Islet of Langerhans (tissue), 1 donor: ENCODE results near the gene LMBR1L.

ENCODE experiments used
- FAIRE-seq: peaks from one replicate; lab custom pipeline; 2011; peaks lifted over from hg19 to GRCh38; lab: Jason Lieb, UNC

The LMBR1L gene

DNA sequence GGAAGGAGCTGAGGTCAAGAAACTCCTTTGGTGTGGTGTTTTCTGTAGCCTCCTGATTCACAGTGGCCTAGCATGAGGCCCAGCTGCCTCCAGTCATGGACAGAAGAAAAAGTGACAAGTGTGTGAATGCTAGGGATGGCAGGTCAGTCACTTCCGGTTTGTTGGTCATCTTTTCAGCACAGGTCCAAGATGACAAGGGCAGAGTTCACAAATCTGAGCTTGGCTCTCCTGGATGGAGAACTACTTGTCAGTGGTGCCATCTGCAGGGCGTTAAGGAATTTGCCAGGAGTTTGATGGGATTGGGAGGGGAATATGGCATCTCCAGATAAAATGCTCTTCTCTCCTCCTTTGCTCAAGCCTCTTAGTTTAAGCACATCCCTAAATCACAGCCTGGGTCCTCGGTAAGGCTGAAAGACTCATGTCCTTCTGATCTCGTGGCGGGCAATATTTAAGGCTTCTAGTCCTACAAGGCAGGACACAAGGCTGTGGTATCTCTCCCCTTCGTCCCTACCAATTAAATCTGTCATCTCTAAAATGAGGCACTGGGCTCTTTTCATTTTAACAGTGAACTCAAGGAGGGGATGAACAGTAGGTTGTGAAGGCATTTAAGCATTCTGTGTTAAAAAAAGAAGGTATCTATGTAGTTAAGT, 10.5 kb upstream of the LMBR1L start:
- peak; percentile 38 for FAIRE-seq

DNA sequence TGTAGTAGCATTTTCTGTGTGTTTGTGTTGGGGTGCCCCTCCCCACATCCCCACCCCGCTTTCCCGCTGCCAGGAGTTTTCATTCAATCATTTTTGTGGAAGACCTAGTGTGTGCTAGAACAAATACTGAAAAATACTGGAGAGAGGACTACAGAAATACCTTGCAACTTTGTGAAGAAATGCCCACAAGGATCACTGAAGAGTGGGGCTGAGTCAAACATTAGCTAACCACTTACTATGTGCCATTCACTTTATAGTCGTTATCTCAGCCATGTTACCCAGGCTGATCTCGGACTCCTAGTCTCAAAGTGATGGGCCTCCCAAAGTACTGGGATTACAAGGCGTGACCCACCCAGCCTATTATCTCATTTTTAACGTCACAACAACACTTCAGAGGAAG, 559 bp upstream of the LMBR1L start:
- FAIRE-seq = no peak

DNA sequence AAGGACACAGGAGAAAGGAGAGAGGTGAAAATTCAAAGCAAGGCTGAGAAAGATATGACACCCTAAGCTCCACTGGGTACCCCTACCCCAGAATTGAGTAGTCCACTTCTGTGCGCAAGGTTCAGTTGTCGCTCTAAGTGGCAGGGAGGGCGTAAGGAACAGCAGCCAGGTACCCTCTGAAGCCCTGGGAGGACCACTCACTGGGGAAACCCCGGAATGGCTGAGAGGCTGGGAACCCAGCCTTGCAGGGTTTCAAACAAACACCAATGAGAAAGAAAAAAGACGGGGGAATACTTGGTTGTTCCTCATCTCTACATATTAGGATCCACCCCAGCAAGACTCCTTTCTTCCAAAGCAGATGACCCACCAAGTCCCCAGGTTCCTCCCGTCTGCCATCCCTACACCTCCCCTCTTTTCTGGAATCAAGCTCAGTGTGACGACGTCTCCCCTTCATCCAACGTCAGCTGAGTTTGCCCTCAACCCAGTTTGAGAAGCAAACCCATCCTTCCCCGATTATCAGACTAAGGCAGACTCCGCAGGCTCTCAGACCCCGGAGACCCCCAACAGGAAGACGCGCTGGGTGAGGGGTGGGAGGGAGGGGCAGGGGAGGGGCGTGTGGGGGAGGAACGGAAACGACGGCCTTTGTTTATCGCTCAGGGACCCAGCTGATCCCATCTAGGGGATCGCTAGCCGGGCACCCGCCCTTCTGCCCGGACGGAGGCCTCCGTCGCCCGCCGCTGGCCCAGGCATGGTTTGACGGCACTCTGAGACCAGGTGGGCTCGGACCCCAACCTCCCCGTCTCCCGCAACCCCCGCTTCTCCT, 795 bp downstream of the LMBR1L start:
- no peak for FAIRE-seq

DNA sequence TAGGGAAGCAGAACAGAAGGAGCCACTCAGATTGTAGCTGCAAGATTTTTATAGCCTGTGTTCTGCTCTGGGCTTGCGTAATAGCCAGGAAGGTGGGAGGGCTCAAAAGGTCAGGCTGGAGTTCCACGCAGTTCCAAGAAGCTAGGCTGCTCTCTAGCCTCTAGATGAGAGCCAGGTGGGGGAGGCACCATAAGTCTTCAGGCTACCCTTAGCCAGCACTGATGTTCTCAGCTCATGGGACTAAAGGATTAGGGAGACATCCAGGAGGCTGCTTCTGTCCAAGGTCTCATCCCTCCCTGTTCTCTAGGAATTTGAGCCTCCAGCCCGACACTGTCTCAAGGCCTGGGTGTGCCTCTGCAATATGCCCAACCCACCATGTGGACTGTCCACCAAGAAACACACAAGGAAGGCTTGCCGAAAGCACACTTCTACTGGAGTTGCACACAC, 1.7 kb downstream of the LMBR1L start:
- FAIRE-seq = no peak

DNA sequence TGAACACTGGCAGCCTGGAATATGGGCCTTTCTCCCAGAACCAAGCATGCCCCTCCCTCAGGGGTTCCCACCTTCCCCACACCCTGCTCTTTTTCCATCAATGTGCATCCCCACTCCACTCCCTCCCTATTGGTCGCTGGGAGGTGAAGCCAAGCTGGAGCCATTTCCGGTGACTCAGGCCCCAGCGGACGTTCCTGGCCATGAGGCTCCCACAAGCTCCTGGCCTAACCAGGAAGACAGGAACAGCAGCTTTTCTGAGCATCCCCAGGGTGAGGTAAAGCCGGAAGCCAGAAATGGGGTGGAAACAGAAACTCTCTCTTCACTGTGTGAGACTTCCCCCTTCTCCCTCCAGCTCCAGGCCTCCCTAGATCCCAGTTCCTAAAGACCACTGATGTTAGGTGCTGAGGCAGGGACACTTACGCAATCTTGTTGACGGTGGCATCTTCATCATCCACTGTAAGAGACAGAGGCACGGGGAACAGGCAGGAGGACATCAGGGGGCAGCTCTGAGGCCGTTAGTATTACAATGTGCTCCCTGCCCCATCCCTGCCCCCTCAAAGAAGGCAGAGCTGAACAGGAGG, 5.1 kb downstream of the LMBR1L start:
- no peak for FAIRE-seq

DNA sequence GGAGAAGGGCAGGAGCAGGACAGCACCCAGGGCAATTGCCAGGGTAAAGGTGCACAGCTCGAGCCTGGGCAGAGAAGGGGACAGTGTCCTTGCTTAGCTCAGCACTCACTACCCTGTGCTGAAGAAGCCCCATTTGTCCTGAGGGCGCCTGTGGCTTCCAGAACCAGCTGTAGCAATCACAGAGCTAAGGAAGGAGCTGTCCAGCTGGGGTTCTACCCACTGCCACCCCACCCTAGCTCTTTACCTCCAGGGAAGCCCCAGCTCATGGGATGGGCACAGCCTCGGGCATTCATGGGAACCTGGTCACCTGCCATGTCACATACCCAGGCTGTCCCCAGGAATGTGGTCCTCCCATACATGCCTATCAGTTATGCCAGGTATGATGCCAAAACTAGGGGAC, 5.8 kb downstream of the LMBR1L start:
- FAIRE-seq = no peak

DNA sequence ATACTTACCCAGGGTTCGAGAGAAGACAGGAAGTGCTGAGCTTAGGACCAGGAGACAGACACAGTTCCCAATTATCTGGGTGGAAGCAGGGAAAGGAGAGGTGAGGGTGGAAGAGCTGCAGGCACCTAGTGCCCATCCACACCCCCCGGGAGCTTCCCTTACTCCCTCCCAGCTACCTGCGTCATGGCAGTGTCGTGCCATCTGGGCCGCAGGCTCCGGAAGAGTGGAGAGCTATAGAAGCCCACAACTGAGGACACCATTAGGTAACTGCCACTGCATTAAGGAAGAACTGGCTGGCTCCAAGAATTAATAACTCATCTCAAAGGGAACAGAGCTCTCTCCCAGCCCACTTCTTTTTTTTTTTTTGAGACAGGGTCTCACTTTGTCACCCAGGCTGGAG, 10.3 kb downstream of the LMBR1L start:
- no peak for FAIRE-seq

DNA sequence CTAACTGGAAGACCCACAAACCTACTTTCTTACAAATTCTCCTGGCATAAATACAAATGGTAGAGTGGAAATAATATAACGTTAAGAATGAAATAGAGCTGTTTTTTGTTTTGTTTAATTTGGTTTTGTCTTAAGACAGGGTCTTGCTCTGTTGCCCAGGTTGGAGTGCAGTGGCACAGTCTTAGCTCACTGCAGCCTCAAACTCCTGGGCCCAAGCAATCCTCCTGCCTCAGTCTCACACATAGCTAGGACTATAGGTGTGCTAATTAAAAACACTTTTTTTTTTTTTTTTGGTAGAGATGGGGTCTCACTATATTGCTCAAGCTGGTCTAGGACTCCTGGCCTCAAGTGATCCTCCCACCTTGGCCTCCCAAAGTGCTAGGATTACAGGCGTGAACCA, 11.9 kb downstream of the LMBR1L start:
- no peak for FAIRE-seq

DNA sequence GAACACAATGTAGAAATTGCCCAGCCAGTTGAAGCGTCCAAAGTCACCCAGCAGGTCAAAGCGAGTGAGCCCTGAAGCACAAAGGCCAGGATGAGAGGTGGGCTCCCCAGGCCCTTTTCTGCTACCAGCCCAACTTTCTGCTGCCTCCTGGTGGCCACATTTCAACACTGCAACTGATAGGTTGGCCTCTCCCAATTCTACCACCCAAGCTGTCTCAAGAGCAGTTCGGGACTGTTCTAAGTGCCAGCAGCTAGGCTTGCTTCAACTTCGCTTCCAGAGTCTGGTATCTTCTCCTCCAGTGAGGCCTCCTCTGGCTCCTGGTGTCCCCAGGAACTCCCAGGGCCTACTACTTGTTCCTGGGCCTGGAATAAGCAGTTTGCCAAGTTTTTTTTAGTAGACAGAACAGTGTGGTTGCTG, 12.6 kb downstream of the LMBR1L start:
- no peak for FAIRE-seq

DNA sequence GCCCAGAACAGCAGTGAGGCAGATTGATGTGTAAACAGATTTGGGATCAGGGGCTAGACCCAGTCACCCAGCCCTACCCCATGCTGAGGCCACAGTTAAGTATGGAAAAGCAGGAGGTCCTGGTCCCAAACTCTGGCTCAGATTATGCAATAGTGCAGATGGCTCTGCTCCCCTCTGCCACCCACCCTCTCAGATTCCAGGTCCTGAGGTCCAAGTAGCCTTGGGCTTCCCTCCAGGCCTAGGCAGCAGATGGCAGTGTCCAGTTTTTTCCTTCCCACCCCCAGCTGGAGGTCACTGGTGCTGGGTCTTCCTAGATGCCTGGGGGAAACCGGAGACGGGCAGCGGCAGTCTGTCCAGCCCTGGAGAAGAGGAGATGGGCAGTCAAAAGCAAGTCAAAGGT, 13.3 kb downstream of the LMBR1L start:
- FAIRE-seq = no peak

DNA sequence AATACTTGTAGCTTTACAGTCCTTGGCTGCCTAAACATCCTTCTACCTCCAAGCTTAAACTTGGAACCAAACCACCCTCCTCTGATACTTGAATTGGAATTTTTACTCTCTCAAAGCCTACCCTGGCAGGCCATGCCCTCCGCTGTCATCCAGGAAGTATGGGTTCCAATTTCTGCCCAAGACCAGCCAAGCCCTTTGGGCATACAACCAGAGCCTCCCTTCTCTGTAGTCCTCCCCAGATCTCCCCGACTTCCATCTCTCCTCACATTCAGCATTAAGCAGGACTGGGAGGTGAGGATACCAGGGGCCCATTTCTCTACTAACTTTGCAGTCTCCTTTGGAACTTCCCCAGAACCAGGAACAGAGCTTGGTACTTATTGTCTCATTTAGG, 15.7 kb downstream of the LMBR1L start:
- no peak for FAIRE-seq

DNA sequence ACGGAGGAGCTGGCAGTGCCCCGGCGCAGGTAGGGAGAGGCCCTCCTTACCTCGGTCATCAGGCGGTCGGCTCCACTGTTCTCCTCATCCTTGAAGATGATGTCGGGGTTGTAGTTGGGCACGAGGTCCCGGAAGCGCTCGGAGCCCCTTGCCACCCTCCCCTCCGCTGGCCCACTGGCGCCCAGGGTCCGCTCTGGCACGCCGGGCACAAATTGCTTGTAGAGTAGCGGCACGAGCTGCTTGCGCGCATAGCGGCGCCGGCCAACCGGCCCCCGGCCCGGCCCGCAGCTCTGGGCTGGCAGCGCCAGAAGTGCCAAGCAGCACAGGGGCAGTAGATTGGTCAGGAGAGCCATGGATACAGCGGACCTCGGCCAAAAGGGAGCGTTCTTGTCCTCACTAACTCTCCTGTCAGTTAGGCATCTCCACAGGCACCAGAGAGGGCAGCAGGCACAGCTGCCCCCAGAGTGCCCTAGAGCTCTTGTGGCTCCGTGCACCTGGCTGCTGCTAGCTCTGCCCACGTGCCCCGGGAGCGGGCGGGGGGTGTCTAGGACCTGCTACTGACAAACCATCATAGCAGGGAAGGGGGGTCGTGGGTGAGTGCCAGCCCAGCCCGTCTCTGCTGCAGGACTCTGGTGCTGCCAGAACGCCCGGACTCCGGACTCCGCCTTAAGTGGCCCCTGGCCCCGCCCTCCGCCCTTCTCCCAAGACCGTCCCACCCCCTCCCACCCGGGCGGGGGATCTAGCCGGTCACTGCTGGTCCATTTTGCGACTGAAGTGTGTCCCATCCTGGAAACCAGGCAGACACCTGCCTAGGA, 16.3 kb downstream of the LMBR1L start, which contains the start of gene DHH:
Gene DHH, minus strand, starts transcription at position 642 of the 815 bp plus-strand sequence. Its CDS starts 289 bp downstream, at position 353.
- no peak for FAIRE-seq

DNA sequence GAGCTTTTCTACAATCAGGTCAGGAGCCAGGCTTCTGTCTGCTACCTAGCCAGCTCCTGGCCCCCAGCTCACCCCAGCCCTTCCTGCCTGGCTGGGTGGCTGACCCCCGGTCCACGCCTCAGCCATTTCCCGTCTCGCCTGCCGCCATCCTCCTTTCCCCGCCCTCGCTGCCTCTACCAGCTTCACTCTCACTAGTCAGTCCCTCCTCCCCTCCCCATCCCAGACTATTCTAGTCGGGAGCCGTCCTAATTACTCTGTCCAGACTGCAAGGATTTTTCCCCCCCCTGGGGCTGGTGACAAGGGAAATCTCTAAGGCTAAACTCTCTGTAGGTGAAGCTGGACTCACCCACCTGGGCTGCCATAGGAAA, 16.9 kb downstream of the LMBR1L start:
- no peak for FAIRE-seq

DNA sequence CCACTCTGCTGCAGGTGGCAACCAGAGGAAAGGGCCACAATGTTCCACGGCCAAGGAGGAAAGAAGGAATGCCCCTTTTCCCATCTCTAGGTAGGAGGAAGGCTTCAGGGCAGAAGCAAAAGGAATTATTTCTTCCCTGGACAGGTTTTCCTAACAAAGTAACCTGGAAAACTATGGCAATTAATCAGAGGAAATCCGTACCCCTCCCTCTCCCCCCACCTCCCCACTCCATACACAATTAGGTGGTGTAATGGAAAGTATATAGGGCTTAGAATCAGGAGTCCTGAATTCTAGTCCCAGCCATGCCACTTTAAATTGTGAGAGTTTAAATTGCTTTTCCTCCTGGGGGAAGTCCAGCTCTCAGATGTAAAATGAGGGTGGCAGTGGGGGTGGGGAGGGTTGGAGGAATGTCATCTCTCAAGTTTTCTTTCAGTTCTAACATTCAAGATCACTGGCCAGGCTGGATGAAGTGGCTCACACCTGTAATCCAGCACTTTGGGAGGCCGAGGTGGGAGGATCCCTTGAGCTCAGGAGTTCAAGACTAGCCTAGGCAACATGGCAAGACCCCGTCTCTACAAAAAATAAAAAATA, 17.7 kb downstream of the LMBR1L start:
- FAIRE-seq = no peak

DNA sequence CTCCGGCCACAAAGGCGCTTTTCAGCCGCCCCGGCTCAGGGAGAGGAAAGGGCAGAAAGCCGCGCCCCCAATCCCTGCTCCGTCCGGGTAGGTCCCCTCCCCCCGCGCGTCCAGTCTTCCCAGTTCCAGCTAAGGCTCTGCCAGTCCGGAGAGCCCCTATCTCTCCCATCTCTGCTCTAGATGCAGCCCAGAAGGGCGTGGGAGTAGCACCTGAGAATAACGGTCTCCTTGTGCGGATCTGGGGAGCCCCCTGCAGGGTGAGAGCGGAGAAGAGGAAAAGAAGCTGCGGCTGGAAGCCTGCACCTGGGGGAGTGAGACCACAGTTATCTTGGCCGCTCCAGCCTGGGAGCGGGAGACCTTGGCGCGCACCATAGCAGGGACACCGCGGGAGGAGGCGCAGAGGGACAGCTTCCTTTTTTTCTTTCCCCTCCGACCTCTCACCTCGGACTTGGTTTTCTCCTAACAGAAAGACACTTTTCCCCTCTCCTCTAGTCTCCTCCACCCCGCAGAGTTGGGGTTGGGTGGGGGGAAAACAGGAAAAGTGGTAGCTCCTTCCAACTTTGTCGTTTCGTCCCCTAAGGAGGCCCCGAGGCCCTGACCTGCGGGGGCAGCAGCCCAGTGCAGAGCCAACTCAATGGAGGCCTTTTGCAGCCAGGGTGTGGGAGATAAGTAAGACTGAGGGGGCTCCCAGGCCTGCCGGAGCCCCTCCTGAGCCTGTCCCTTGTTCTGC, 18.4 kb downstream of the LMBR1L start:
- FAIRE-seq = no peak

DNA sequence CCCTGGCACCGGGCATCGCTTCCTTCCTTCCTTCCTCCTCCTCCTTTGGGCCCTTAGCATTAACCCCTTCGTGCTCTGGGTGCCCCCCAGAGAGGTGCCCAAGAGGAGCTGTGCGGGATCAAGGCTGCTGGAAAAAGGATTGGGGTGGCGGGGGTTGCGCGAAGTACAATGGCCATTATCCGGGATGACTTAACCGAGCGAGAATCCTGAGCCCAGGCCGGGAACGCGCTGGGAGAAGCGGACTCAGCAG, 18.9 kb downstream of the LMBR1L start:
- no peak for FAIRE-seq

DNA sequence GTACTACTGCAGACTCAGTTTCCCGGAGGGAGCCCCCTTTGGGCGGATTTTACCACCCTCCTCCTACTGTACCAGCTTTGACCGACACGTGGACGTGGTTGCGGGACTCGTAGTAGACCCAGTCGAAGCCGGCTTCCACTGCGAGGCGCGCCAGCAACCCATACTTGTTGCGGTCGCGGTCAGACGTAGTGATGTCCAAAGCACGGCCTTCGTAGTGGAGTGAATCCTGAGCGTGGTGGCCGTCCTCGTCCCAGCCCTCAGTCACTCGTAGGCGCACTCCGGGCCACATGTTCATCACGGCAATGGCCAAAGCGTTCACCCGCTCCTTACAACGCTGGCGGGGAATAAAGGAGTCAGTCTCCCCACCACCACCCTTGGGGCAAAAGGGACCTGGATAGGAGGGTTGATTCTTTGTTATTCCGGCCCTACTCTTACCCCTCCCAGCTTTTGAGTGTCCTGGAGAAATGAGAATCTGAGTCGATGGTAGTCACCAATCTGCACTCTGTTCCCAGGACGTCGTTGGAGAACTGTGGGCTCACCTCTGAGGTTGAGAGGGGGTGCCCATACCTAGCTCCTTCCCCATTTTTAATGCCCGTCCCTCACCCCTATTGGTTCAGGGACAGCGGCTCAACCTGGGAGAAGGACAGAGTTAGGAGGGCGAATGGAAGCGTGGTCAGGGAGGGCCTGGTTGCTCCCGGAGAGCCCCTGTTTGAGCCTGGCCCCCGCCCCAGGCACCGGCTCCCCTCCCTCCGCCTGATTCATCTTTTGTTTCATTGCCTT, 19.4 kb downstream of the LMBR1L start:
- FAIRE-seq = no peak

DNA sequence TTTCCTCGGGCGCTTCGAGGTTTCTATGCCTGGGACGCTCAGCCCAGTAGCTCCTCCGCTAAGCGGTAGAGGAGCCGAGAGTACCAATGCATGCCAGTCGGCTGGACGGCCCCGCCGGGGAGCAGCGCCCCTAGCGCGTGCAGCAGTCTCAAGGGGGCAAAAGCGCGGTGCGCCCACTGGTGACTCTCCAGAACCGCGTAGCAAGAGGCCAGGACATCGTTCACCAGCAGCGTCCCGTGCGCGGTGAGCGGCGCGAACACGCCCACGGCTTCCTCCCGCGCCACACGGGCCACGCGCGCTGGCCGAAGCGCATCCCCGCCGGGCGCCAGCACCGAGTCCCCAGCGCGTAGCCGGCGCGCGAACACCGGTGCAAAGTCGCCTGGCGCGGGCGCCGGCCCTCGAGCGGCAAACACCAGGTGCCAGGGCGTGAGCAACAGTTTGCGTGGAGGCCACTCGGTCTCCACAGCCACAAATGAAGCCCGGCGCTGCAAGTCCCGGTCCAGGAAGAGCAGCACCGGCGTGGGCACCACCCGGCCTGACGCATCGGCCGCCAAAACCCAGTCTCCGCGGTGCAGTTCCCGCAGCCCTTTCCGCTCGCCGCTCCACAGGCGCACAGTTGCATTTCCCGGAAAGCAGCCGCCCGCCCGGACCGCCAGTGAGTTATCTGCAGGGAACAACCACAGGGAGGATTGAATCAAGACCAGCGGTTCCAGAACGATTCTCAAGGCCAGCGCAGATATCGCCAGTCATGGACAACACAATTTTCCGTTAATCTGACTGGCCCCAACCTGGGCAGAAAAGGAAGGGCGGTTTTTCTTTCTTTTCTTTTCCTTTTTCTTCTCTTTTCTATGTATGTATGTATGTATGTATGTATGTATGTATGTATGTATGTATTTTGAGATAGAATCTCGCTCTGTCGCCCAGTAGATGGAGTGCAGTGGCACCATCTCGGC, 20.6 kb downstream of the LMBR1L start:
- no peak for FAIRE-seq

DNA sequence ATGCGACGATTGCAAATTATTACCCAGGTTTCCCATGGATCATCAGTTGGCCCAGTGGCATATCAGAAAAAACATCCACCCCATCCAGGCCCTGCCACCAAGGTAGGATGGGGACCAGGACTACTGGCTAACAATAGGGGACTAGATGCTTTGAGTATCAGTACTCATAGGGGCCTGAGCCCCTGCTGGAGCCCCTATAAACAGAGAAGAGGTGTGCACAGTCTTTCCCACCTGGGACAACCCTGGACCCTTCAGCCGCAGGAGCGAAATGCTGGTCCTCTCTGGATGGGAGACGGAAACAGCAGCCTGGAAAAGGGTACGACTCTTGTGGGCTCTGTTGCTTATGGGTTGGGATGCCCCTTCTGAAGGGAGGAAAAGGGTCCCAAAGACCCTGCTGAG, 21.7 kb downstream of the LMBR1L start:
- no peak for FAIRE-seq
